Trophoblast cell (in vitro differentiated cells and primary cell): ENCODE measurements around the gene EBF3.

ENCODE experiments used
- DNase-seq, 2 donors: peaks; one replicate each; pipeline ENCODE4 v3.0.0-alpha.2; 2016
- H2AFZ ChIP-seq: 2 replicates; pipeline ENCODE4 v1.6.1; 2013; ENCODE audit warnings: low read length, moderate library complexity, mild to moderate bottlenecking; ENCODE audit not compliant: insufficient read depth, poor library complexity
- H2AK5ac ChIP-seq: 2 replicates; pipeline ENCODE4 v1.6.1; 2013; ENCODE audit warnings: mild to moderate bottlenecking, low read length
- H2BK120ac ChIP-seq: 2 replicates; pipeline ENCODE4 v1.6.1; 2013; ENCODE audit warnings: low read length, mild to moderate bottlenecking, moderate library complexity; ENCODE audit not compliant: insufficient read depth, poor library complexity
- H2BK12ac ChIP-seq: 2 replicates; pipeline ENCODE4 v1.6.1; 2013; ENCODE audit warnings: mild to moderate bottlenecking, low read length, moderate library complexity
- H2BK5ac ChIP-seq: 2 replicates; pipeline ENCODE4 v1.6.1; 2013; ENCODE audit warnings: low read length, low read depth, moderate library complexity, mild to moderate bottlenecking; ENCODE audit not compliant: poor library complexity
- H3K14ac ChIP-seq: 2 replicates; pipeline ENCODE4 v1.6.1; 2013; ENCODE audit warnings: mild to moderate bottlenecking, low read length
- H3K18ac ChIP-seq: 2 replicates; pipeline ENCODE4 v1.6.1; 2013; ENCODE audit warnings: mild to moderate bottlenecking, low read length
- H3K23ac ChIP-seq: 2 replicates; pipeline ENCODE4 v1.6.1; 2013; ENCODE audit warnings: low read length
- H3K27ac ChIP-seq: 2 replicates; pipeline ENCODE4 v1.5.1; 2013; ENCODE audit warnings: low read depth, mild to moderate bottlenecking, inconsistent platforms, low read length, moderate library complexity
- H3K27me3 ChIP-seq: 2 replicates; pipeline ENCODE4 v1.6.1; 2013; ENCODE audit warnings: inconsistent platforms, mild to moderate bottlenecking, low read length, moderate library complexity; ENCODE audit not compliant: insufficient read depth
- H3K36me3 ChIP-seq, 2 experiments: 1 replicate in 1 of 2; 2 replicates in 1 of 2; pipeline ENCODE4 v1.6.1; 2013; ENCODE audit warnings: low read length in 2 of 2, mild to moderate bottlenecking in 2 of 2, moderate library complexity in 1 of 2; ENCODE audit not compliant: insufficient read depth in 2 of 2, control insufficient read depth in 1 of 2
- H3K4ac ChIP-seq: 2 replicates; pipeline ENCODE4 v1.6.1; 2013; ENCODE audit warnings: low read depth, mild to moderate bottlenecking, low read length, moderate library complexity
- H3K4me1 ChIP-seq, 2 experiments: 1 replicate in 1 of 2; 2 replicates in 1 of 2; pipeline ENCODE4 v1.6.1; 2013; ENCODE audit warnings: low read length in 2 of 2, mild to moderate bottlenecking in 2 of 2, moderate library complexity in 1 of 2; ENCODE audit not compliant: insufficient read depth in 2 of 2, control insufficient read depth in 1 of 2
- H3K4me2 ChIP-seq: 2 replicates; pipeline ENCODE4 v1.6.1; 2013; ENCODE audit warnings: inconsistent platforms, mild to moderate bottlenecking, low read length, moderate library complexity
- H3K4me3 ChIP-seq: 2 replicates; pipeline ENCODE4 v1.5.1; 2013; ENCODE audit warnings: mild to moderate bottlenecking, low read depth, low read length, inconsistent platforms
- H3K79me1 ChIP-seq: one replicate; pipeline ENCODE4 v1.6.1; 2013; ENCODE audit warnings: low read length
- H3K79me2 ChIP-seq: 2 replicates; pipeline ENCODE4 v1.6.1; 2013; ENCODE audit warnings: low read length, mild to moderate bottlenecking; ENCODE audit not compliant: control insufficient read depth, insufficient read depth, poor library complexity
- H3K9ac ChIP-seq: 2 replicates; pipeline ENCODE4 v1.6.1; 2013; ENCODE audit warnings: mild to moderate bottlenecking, low read length
- H3K9me3 ChIP-seq: 2 replicates; pipeline ENCODE4 v1.6.1; 2013; ENCODE audit warnings: low read depth, mild to moderate bottlenecking, control low read depth, inconsistent platforms, low read length; ENCODE audit not compliant: insufficient read depth
- H4K12ac ChIP-seq: 2 replicates; pipeline ENCODE4 v1.6.1; 2013; ENCODE audit warnings: low read depth, mild to moderate bottlenecking, low read length, moderate library complexity
- H4K8ac ChIP-seq: 2 replicates; pipeline ENCODE4 v1.6.1; 2013; ENCODE audit warnings: low read depth, mild to moderate bottlenecking, low read length, moderate library complexity
- H4K91ac ChIP-seq: one replicate; pipeline ENCODE4 v1.6.1; 2013; ENCODE audit warnings: low read depth, mild to moderate bottlenecking, low read length, moderate library complexity
- WGBS: extraction: QIAGEN DNeasy Blood & Tissue Kit; methylation state at CpG from one replicate; pipeline ENCODE4 v1.1.7; 2013; ENCODE audit warnings: missing lambda C conversion rate; ENCODE audit not compliant: insufficient read length, insufficient coverage; ENCODE audit errors: extremely low coverage; 5-methylcytosine and 5-hydroxymethylcytosine counted together

Gene EBF3

GRCh38 chr10:129837909-129838582 is 126.0 kb downstream of the EBF3 start:
- no peak overlapping the region for H3K18ac ChIP-seq
- WGBS = no CpG with 5 or more reads among the region's 26 CpGs

GRCh38 chr10:129836253-129836652 is 127.8 kb downstream of the EBF3 start:
- no peak overlapping the region for H3K18ac ChIP-seq
- no peak overlapping the region for H3K14ac ChIP-seq
- no peak overlapping the region for H3K23ac ChIP-seq
- H3K9me3 ChIP-seq = peaks cover 3% of the 10 kb centered on the region
- no peak overlapping the region for H2AK5ac ChIP-seq
- WGBS = no CpG with 5 or more reads among the region's 7 CpGs
- no peak overlapping the region for H4K12ac ChIP-seq
- no peaks in the 10 kb centered on the region for H3K4me1 ChIP-seq
- H3K9ac ChIP-seq = no peak overlapping the region
- H3K4ac ChIP-seq = no peak overlapping the region
- no peaks in the 10 kb centered on the region for H3K79me2 ChIP-seq
- no peak overlapping the region for H3K27ac ChIP-seq
- no peaks in the 10 kb centered on the region for H3K27me3 ChIP-seq
- no peak overlapping the region for H3K4me3 ChIP-seq
- H2AFZ ChIP-seq = no peak overlapping the region
- H4K8ac ChIP-seq = no peak overlapping the region
- H2BK120ac ChIP-seq = no peak overlapping the region
- H3K79me1 ChIP-seq = no peaks in the 10 kb centered on the region
- DNase-seq = no peak
- no peak overlapping the region for H2BK5ac ChIP-seq
- H2BK12ac ChIP-seq = no peak overlapping the region
- no peak overlapping the region for H4K91ac ChIP-seq
- H3K4me2 ChIP-seq = no peak overlapping the region
- H3K36me3 ChIP-seq = no peaks in the 10 kb centered on the region

More at GRCh38 chr10:129837909-129838582, 126.0 kb downstream of the EBF3 start:
- H3K27me3 ChIP-seq = no peaks in the 10 kb centered on the region
- no peak overlapping the region for H3K4me2 ChIP-seq
- H3K27ac ChIP-seq = no peak overlapping the region
- H2BK5ac ChIP-seq = no peak overlapping the region
- H3K9me3 ChIP-seq = peaks cover 3% of the 10 kb centered on the region
- H2BK12ac ChIP-seq = no peak overlapping the region
- H4K91ac ChIP-seq = no peak overlapping the region
- H3K79me1 ChIP-seq = no peaks in the 10 kb centered on the region
- H3K14ac ChIP-seq = no peak overlapping the region
- no peaks in the 10 kb centered on the region for H3K79me2 ChIP-seq
- no peak overlapping the region for H3K4me3 ChIP-seq
- no peak overlapping the region for H4K8ac ChIP-seq
- no peak for DNase-seq
- no peaks in the 10 kb centered on the region for H3K36me3 ChIP-seq
- no peak overlapping the region for H2AK5ac ChIP-seq
- no peaks in the 10 kb centered on the region for H3K4me1 ChIP-seq
- no peak overlapping the region for H2AFZ ChIP-seq
- no peak overlapping the region for H3K4ac ChIP-seq
- H3K9ac ChIP-seq = no peak overlapping the region
- no peak overlapping the region for H2BK120ac ChIP-seq
- no peak overlapping the region for H3K23ac ChIP-seq
- no peak overlapping the region for H4K12ac ChIP-seq

GRCh38 chr10:129833994-129834739 is 129.9 kb downstream of the EBF3 start:
- no peak overlapping the region for H3K4me2 ChIP-seq
- no peak overlapping the region for H4K91ac ChIP-seq
- H3K79me1 ChIP-seq = no peaks in the 10 kb centered on the region
- H3K4me3 ChIP-seq = no peak overlapping the region
- no peak overlapping the region for H2AK5ac ChIP-seq
- no peaks in the 10 kb centered on the region for H3K4me1 ChIP-seq
- no peaks in the 10 kb centered on the region for H3K79me2 ChIP-seq
- H3K36me3 ChIP-seq = no peaks in the 10 kb centered on the region
- H4K8ac ChIP-seq = no peak overlapping the region
- no peaks in the 10 kb centered on the region for H3K27me3 ChIP-seq
- no peak overlapping the region for H3K9ac ChIP-seq
- no peak for DNase-seq
- H2BK12ac ChIP-seq = no peak overlapping the region
- H2BK5ac ChIP-seq = no peak overlapping the region
- H4K12ac ChIP-seq = no peak overlapping the region
- H3K4ac ChIP-seq = no peak overlapping the region
- no peak overlapping the region for H3K23ac ChIP-seq
- H3K9me3 ChIP-seq = no peaks in the 10 kb centered on the region
- no peak overlapping the region for H3K18ac ChIP-seq
- no CpG with 5 or more reads among the region's 15 CpGs for WGBS
- no peak overlapping the region for H3K27ac ChIP-seq
- no peak overlapping the region for H2BK120ac ChIP-seq
- no peak overlapping the region for H3K14ac ChIP-seq
- no peak overlapping the region for H2AFZ ChIP-seq

- Histone ChIP-seq H3K27ac (no peak overlapping the region), H4K91ac (no peak overlapping the region), H4K12ac (no peak overlapping the region), H3K27me3 (no peaks in the 10 kb centered on the region), H3K79me1 (no peaks in the 10 kb centered on the region), H3K4me2 (no peak overlapping the region), H2BK120ac (no peak overlapping the region), H3K9me3 (no peaks in the 10 kb centered on the region), H2AFZ (no peak overlapping the region), H2BK12ac (no peak overlapping the region), H3K4me1 (no peaks in the 10 kb centered on the region), H3K18ac (no peak overlapping the region), H3K4ac (no peak overlapping the region), H4K8ac (no peak overlapping the region), H3K23ac (no peak overlapping the region), H3K14ac (no peak overlapping the region), H2BK5ac (no peak overlapping the region), H2AK5ac (no peak overlapping the region), H3K9ac (no peak overlapping the region), H3K79me2 (no peaks in the 10 kb centered on the region), H3K36me3 (no peaks in the 10 kb centered on the region), H3K4me3 (no peak overlapping the region)
- no CpG with 5 or more reads among the region's 12 CpGs for WGBS
- no peak for DNase-seq
Observed at GRCh38 chr10:129833468-129833950, 130.6 kb downstream of the EBF3 start.
